ENCODE measurements around the gene NUPR2.

Gene NUPR2

DNA sequence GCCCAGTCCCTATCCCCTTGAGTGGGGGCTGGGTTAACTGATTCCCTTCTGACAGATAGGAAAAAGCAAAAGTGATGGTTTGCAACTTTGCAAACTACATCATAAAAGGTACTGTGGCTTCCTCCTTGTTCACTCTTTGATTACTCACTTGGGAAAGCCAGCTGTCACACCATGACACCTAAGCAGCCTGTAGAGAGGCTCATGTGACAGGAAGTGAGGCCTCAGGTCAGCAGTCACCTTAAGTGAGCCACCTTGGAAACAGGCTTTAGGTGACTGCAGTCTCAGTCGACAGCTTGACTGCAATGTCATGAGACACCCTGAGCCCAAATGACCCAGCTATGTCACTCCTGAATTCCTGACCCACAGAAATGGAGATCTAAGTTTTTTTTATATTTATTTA lies 5.6 kb downstream of the NUPR2 start:
- Histone ChIP-seq H2BK15ac (ENCODE audit: low read length) (no peak overlapping the region), H2AFZ (ENCODE audit: low read length) (no peak overlapping the region), H2AK5ac (ENCODE audit: low read depth, low read length) (no peak overlapping the region), H2BK120ac (ENCODE audit: low read depth, low read length) (no peak overlapping the region), H3K4me2 (ENCODE audit: insufficient read depth, low read length, poor library complexity, severe bottlenecking) (no peak overlapping the region), H3K79me1 (ENCODE audit: low read depth, low read length) (peaks cover 1% of the 10 kb centered on the region), H3K18ac (ENCODE audit: low read length) (no peak overlapping the region), H3K9me3 (replicated peaks in 1 of 2; ENCODE audit: control insufficient read depth in 2 of 2, insufficient read depth in 1 of 2, low read depth in 1 of 2, low read length in 2 of 2) (no peaks in the 10 kb centered on the region), H3K36me3 (replicated peaks in 1 of 2; ENCODE audit: control insufficient read depth in 2 of 2, insufficient read depth in 2 of 2, low read length in 2 of 2) (no peaks in the 10 kb centered on the region), H3K14ac (ENCODE audit: low read length) (no peak overlapping the region), H3K4me1 (ENCODE audit: control insufficient read depth in 2 of 2, insufficient read depth in 1 of 2, low read depth in 1 of 2, low read length in 2 of 2) (no peaks in the 10 kb centered on the region), H4K8ac (ENCODE audit: low read depth, low read length) (no peak overlapping the region), H3K4ac (ENCODE audit: low read length) (no peak overlapping the region), H2BK5ac (ENCODE audit: low read length) (no peak overlapping the region), H4K91ac (ENCODE audit: low read depth, low read length, poor library complexity) (no peak overlapping the region), H3K4me3 (ENCODE audit: low read length in 2 of 2) (no peak overlapping the region), H2BK12ac (ENCODE audit: low read length) (no peak overlapping the region), H3K9ac (ENCODE audit: low read depth, low read length, poor library complexity) (no peak overlapping the region), H3K27ac (replicated peaks; ENCODE audit: low read length) (no peak overlapping the region), H3K23ac (ENCODE audit: low read depth, low read length, poor library complexity) (no peak overlapping the region), H3K27me3 (ENCODE audit: control insufficient read depth in 3 of 3, insufficient read depth in 3 of 3, low read depth in 1 of 3, low read length in 3 of 3) (no peaks in the 10 kb centered on the region)
- no CpG with 5 or more reads among the region's 1 CpG for WGBS, 2 donors (ENCODE audit: extremely low coverage in 2 of 2, insufficient read length in 2 of 2, insufficient replicate concordance in 1 of 2)
- no peak for DNase-seq (ENCODE audit: low spot score)

DNA sequence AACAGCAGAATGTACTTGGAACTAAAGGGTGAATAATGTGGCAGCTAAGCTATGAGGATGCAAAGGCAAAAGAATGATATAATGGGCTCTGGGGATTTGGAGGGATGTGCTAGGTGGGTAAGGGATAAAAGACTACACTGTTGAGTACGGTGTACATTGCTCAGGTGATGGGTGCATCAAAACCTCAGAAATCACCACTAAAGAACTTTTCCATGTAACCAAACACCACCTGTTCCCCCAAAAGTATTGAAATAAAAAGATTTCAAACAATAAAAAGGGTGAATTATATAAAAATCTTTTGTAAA lies 8.3 kb downstream of the NUPR2 start:
- H3K4me3 ChIP-seq (ENCODE audit: low read length in 2 of 2), result no peak overlapping the region

DNA sequence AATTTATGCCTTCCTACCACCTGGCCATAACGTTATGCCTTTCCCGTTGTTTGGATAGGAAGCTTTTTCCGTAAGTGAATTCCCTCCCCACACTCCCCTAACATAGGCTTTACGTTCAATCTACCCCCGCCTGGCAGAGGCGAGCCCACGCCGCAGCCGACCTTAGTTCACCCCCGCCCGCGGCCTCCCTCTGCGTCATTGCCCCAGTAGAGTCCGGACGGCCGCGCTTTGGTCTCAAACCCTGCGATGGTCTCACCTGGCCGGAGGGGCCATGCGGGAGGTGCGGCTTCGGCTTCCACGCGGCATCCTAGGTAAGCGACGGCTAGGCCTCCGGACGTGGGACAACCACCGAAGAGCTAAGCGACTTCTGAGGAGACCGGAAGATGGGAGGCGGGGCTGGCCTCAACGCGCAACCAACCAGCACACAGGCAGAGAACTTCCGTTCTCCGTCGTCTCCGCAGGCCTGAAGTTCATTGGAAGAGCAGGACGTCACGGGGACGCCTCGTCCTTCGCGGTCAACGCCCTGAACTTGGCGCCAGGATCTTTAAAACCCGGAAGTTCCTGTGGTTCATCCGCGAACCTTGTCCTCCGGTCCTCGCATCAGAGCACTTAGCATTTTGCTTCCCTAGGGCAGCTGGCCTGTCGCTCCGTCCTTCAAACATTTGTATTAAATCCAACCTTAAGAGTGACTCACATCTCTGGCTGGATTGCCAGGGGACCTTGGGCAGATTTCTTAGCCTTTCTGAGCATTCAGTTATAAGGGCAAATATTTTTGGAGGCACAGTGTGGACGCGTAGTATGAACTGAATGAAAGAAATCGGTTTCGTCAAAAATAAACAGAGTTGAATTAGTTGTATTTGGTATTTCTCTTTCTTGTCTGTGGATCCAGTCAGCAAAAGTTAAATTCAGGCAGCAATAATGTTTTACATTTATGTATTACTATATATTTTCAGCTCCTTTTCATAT lies 9.8 kb downstream of the NUPR2 start, which contains the start of gene CHCHD2:
Gene CHCHD2, minus strand, starts transcription at position 369 of the 966 bp plus-strand sequence. Its CDS starts 63 bp downstream, at position 306.
- Histone ChIP-seq H3K27ac (replicated peaks; ENCODE audit: low read length) (no peak within 1 kb of the TSS), H3K23ac (ENCODE audit: low read depth, low read length, poor library complexity) (peak within 1 kb of the TSS; percentile 73), H3K27me3 (ENCODE audit: control insufficient read depth in 3 of 3, insufficient read depth in 3 of 3, low read depth in 1 of 3, low read length in 3 of 3) (no peaks in the 10 kb centered on the region), H2BK15ac (ENCODE audit: low read length) (no peak within 1 kb of the TSS), H3K4ac (ENCODE audit: low read length) (no peak within 1 kb of the TSS), H3K9me3 (replicated peaks in 1 of 2; ENCODE audit: control insufficient read depth in 2 of 2, insufficient read depth in 1 of 2, low read depth in 1 of 2, low read length in 2 of 2) (no peaks in the 10 kb centered on the region), H3K4me2 (ENCODE audit: insufficient read depth, low read length, poor library complexity, severe bottlenecking) (peak within 1 kb of the TSS; percentile 45), H2AK5ac (ENCODE audit: low read depth, low read length) (no peak within 1 kb of the TSS), H3K18ac (ENCODE audit: low read length) (peak within 1 kb of the TSS; percentile 71), H3K36me3 (replicated peaks in 1 of 2; ENCODE audit: control insufficient read depth in 2 of 2, insufficient read depth in 2 of 2, low read length in 2 of 2) (peaks cover 0 to 5% of the 10 kb centered on the region in 2 donors), H3K4me1 (ENCODE audit: control insufficient read depth in 2 of 2, insufficient read depth in 1 of 2, low read depth in 1 of 2, low read length in 2 of 2) (no peaks in the 10 kb centered on the region), H3K14ac (ENCODE audit: low read length) (no peak within 1 kb of the TSS), H3K9ac (ENCODE audit: low read depth, low read length, poor library complexity) (peak within 1 kb of the TSS; percentile 63), H2AFZ (ENCODE audit: low read length) (no peak within 1 kb of the TSS), H3K79me1 (ENCODE audit: low read depth, low read length) (peaks cover 1% of the 10 kb centered on the region), H3K4me3 (ENCODE audit: low read length in 2 of 2) (peak within 1 kb of the TSS in 1 of 2 donors; percentile 91), H2BK120ac (ENCODE audit: low read depth, low read length) (no peak within 1 kb of the TSS), H4K8ac (ENCODE audit: low read depth, low read length) (no peak within 1 kb of the TSS), H2BK5ac (ENCODE audit: low read length) (no peak within 1 kb of the TSS), H4K91ac (ENCODE audit: low read depth, low read length, poor library complexity) (no peak within 1 kb of the TSS), H2BK12ac (ENCODE audit: low read length) (no peak within 1 kb of the TSS)
- DNase-seq (ENCODE audit: low spot score), result peak; percentile 82
- no CpG with 5 or more reads among the region's 57 CpGs for WGBS, 2 donors (ENCODE audit: extremely low coverage in 2 of 2, insufficient read length in 2 of 2, insufficient replicate concordance in 1 of 2)

More for the DNA sequence above, 8.3 kb downstream of the NUPR2 start:
- peaks cover 1% of the 10 kb centered on the region for H3K79me1 ChIP-seq (ENCODE audit: low read depth, low read length)
- H3K36me3 ChIP-seq (replicated peaks in 1 of 2; ENCODE audit: control insufficient read depth in 2 of 2, insufficient read depth in 2 of 2, low read length in 2 of 2), result peaks cover 0 to 5% of the 10 kb centered on the region in 2 donors
- no peak overlapping the region for H2BK15ac ChIP-seq (ENCODE audit: low read length)
- H3K18ac ChIP-seq (ENCODE audit: low read length), result no peak overlapping the region
- no peaks in the 10 kb centered on the region for H3K4me1 ChIP-seq (ENCODE audit: control insufficient read depth in 2 of 2, insufficient read depth in 1 of 2, low read depth in 1 of 2, low read length in 2 of 2)
- H3K4me2 ChIP-seq (ENCODE audit: insufficient read depth, low read length, poor library complexity, severe bottlenecking), result no peak overlapping the region
- H2BK120ac ChIP-seq (ENCODE audit: low read depth, low read length), result no peak overlapping the region
- no peak overlapping the region for H2AK5ac ChIP-seq (ENCODE audit: low read depth, low read length)
- no peaks in the 10 kb centered on the region for H3K27me3 ChIP-seq (ENCODE audit: control insufficient read depth in 3 of 3, insufficient read depth in 3 of 3, low read depth in 1 of 3, low read length in 3 of 3)
- H3K4ac ChIP-seq (ENCODE audit: low read length), result no peak overlapping the region
- no peak overlapping the region for H3K27ac ChIP-seq (replicated peaks; ENCODE audit: low read length)
- H3K9me3 ChIP-seq (replicated peaks in 1 of 2; ENCODE audit: control insufficient read depth in 2 of 2, insufficient read depth in 1 of 2, low read depth in 1 of 2, low read length in 2 of 2), result no peaks in the 10 kb centered on the region
- no peak overlapping the region for H2AFZ ChIP-seq (ENCODE audit: low read length)
- H3K14ac ChIP-seq (ENCODE audit: low read length), result no peak overlapping the region
- H2BK5ac ChIP-seq (ENCODE audit: low read length), result no peak overlapping the region
- DNase-seq (ENCODE audit: low spot score), result no peak
- no peak overlapping the region for H4K8ac ChIP-seq (ENCODE audit: low read depth, low read length)
- WGBS, 2 donors (ENCODE audit: extremely low coverage in 2 of 2, insufficient read length in 2 of 2, insufficient replicate concordance in 1 of 2), result no CpG with 5 or more reads among the region's 1 CpG
- H3K9ac ChIP-seq (ENCODE audit: low read depth, low read length, poor library complexity), result no peak overlapping the region
- H4K91ac ChIP-seq (ENCODE audit: low read depth, low read length, poor library complexity), result no peak overlapping the region
- no peak overlapping the region for H2BK12ac ChIP-seq (ENCODE audit: low read length)
- H3K23ac ChIP-seq (ENCODE audit: low read depth, low read length, poor library complexity), result no peak overlapping the region

DNA sequence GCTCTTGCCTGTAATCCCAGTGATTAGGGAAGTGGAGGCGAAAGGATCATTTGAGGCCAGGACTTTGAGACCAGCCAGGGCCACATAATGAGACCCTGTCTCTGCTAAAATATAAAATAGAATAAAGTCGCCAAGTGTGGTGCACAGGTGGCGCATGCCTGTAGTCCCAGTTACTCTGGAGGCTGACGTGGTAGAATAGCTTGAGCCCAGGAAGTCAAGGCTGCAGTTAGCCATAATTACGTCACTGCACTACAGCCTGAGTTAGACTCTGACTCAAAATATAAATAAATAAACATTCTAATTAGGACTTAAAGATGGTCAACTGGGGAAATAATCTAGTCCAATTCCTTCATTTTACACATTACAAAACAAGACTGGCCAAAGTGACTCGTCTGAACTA lies 10.7 kb downstream of the NUPR2 start:
- Histone ChIP-seq H2BK5ac (ENCODE audit: low read length) (no peak overlapping the region), H3K9ac (ENCODE audit: low read depth, low read length, poor library complexity) (no peak overlapping the region), H3K27me3 (ENCODE audit: control insufficient read depth in 3 of 3, insufficient read depth in 3 of 3, low read depth in 1 of 3, low read length in 3 of 3) (no peaks in the 10 kb centered on the region), H2AFZ (ENCODE audit: low read length) (no peak overlapping the region), H3K4me1 (ENCODE audit: control insufficient read depth in 2 of 2, insufficient read depth in 1 of 2, low read depth in 1 of 2, low read length in 2 of 2) (no peaks in the 10 kb centered on the region), H3K4ac (ENCODE audit: low read length) (no peak overlapping the region), H3K36me3 (replicated peaks in 1 of 2; ENCODE audit: control insufficient read depth in 2 of 2, insufficient read depth in 2 of 2, low read length in 2 of 2) (peaks cover 0 to 5% of the 10 kb centered on the region in 2 donors), H3K14ac (ENCODE audit: low read length) (no peak overlapping the region), H4K91ac (ENCODE audit: low read depth, low read length, poor library complexity) (no peak overlapping the region), H3K79me1 (ENCODE audit: low read depth, low read length) (peaks cover 1% of the 10 kb centered on the region), H2BK15ac (ENCODE audit: low read length) (no peak overlapping the region), H4K8ac (ENCODE audit: low read depth, low read length) (no peak overlapping the region), H3K23ac (ENCODE audit: low read depth, low read length, poor library complexity) (no peak overlapping the region), H2BK120ac (ENCODE audit: low read depth, low read length) (no peak overlapping the region), H3K4me3 (ENCODE audit: low read length in 2 of 2) (peak overlapping the region in 1 of 2 donors; percentile 91), H2BK12ac (ENCODE audit: low read length) (no peak overlapping the region), H3K27ac (replicated peaks; ENCODE audit: low read length) (no peak overlapping the region), H3K18ac (ENCODE audit: low read length) (no peak overlapping the region), H3K4me2 (ENCODE audit: insufficient read depth, low read length, poor library complexity, severe bottlenecking) (peak overlapping the region; percentile 45), H3K9me3 (replicated peaks in 1 of 2; ENCODE audit: control insufficient read depth in 2 of 2, insufficient read depth in 1 of 2, low read depth in 1 of 2, low read length in 2 of 2) (no peaks in the 10 kb centered on the region), H2AK5ac (ENCODE audit: low read depth, low read length) (no peak overlapping the region)
- no CpG with 5 or more reads among the region's 6 CpGs for WGBS, 2 donors (ENCODE audit: extremely low coverage in 2 of 2, insufficient read length in 2 of 2, insufficient replicate concordance in 1 of 2)
- DNase-seq (ENCODE audit: low spot score), result no peak

All from neuronal stem cell (in vitro differentiated cells).